ENCODE results near the gene HEPHL1.

- TF ChIP-seq CTCF (IDR thresholded peaks at IDR 0.05; ENCODE audit: insufficient read depth, low read length) (no peak), POLR2AphosphoS5 (IDR thresholded peaks at IDR 0.05; ENCODE audit: low read depth) (no peak), REST (IDR thresholded peaks at IDR 0.05; ENCODE audit: insufficient replicate concordance, low read depth) (no peak), GABPA (IDR thresholded peaks at IDR 0.05; ENCODE audit: low read depth) (no peak)
Measured at GRCh38 chr11:94127638-94128037, 106.5 kb downstream of the HEPHL1 start.
